Type B pancreatic cell (in vitro differentiated cells): Measurements from ENCODE around the gene PSMC3. TPM values are rescaled to one million over a fixed set of nuclear protein-coding genes. Genes with fewer than 3 reads are reported as not detected.

Experiments used
- DNase-seq: peaks from one replicate; pipeline ENCODE4 v3.0.0; 2021; ENCODE audit warnings: mixed read lengths; ENCODE audit not compliant: unreplicated experiment; ENCODE audit errors: extremely low spot score
- H3K27ac Mint-ChIP-seq: 2 replicates; pipeline ENCODE4 v1.8.0; 2021; ENCODE audit warnings: mild to moderate bottlenecking, mixed read lengths
- H3K27me3 Mint-ChIP-seq: 2 replicates; pipeline ENCODE4 v1.8.0; 2021; ENCODE audit warnings: mixed read lengths
- H3K36me3 Mint-ChIP-seq: 2 replicates; pipeline ENCODE4 v1.8.0; 2021; ENCODE audit warnings: mixed read lengths
- H3K4me1 Mint-ChIP-seq: one replicate; pipeline ENCODE4 v1.8.0; 2021; ENCODE audit warnings: mixed read lengths; ENCODE audit not compliant: unreplicated experiment
- H3K4me3 Mint-ChIP-seq: 2 replicates; pipeline ENCODE4 v1.8.0; 2021; ENCODE audit warnings: mild to moderate bottlenecking, mixed read lengths
- H3K9me3 Mint-ChIP-seq: 2 replicates; pipeline ENCODE4 v1.8.0; 2021; ENCODE audit warnings: mixed read lengths
- total RNA-seq: library from RNA; stranded (reverse); gene quantifications from 2 replicates; pipeline ENCODE4 v1.2.1, GENCODE V29; 2021; ENCODE audit warnings: low replicate concordance
- TF ChIP-seq, protein P1 (sequence below): fragments of 200-600 bp; sonication (generic); conservative IDR thresholded peaks from 2 replicates; pipeline ENCODE4 v1.5.0; 2021; ENCODE audit warnings: antibody characterized with exemption, mild to moderate bottlenecking

The PSMC3 gene
- total RNA-seq, 1 donor from 2014 or later: 141 TPM

- Mint-ChIP-seq H3K27me3 (no peaks in the 10 kb centered on the region), H3K27ac (no peak overlapping the region), H3K4me3 (no peak overlapping the region), H3K4me1 (no peaks in the 10 kb centered on the region), H3K9me3 (no peaks in the 10 kb centered on the region), H3K36me3 (no peaks in the 10 kb centered on the region)
- no peak for DNase-seq
- TF ChIP-seq, protein P1, sequence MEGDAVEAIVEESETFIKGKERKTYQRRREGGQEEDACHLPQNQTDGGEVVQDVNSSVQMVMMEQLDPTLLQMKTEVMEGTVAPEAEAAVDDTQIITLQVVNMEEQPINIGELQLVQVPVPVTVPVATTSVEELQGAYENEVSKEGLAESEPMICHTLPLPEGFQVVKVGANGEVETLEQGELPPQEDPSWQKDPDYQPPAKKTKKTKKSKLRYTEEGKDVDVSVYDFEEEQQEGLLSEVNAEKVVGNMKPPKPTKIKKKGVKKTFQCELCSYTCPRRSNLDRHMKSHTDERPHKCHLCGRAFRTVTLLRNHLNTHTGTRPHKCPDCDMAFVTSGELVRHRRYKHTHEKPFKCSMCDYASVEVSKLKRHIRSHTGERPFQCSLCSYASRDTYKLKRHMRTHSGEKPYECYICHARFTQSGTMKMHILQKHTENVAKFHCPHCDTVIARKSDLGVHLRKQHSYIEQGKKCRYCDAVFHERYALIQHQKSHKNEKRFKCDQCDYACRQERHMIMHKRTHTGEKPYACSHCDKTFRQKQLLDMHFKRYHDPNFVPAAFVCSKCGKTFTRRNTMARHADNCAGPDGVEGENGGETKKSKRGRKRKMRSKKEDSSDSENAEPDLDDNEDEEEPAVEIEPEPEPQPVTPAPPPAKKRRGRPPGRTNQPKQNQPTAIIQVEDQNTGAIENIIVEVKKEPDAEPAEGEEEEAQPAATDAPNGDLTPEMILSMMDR: no peak
Observed at GRCh38 chr11:47437746-47438418, 11.6 kb upstream of the PSMC3 start.

GRCh38 chr11:47437218-47437745 is 11.0 kb upstream of the PSMC3 start:
- Mint-ChIP-seq H3K4me3 (no peak overlapping the region), H3K36me3 (no peaks in the 10 kb centered on the region), H3K9me3 (no peaks in the 10 kb centered on the region), H3K27me3 (no peaks in the 10 kb centered on the region), H3K27ac (no peak overlapping the region), H3K4me1 (no peaks in the 10 kb centered on the region)
- no peak for DNase-seq
- TF ChIP-seq, protein P1: no peak

DNA sequence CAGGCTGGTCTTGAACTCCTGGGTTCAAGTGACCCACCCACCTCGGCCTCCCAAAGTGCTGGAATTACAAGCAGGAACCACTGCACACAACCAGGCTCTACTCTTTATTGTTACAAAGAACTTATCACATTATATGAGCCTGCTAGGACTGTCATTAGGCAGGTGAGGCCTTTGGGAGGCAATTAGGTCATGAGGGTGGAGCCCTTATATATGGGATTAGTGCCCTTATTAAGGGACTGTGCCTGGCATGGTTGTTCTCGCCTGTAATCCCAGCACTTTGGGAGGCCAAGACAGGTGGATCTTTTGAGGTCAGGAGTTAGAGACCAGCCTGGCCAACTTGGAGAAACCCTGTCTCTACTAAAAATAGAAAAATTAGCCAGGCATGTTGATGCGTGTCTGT is 10.5 kb upstream of the PSMC3 start:
- TF ChIP-seq, protein P1: no peak
- Mint-ChIP-seq H3K36me3 (no peaks in the 10 kb centered on the region), H3K27ac (no peak overlapping the region), H3K4me1 (no peaks in the 10 kb centered on the region), H3K27me3 (no peaks in the 10 kb centered on the region), H3K4me3 (no peak overlapping the region), H3K9me3 (no peaks in the 10 kb centered on the region)
- no peak for DNase-seq

DNA sequence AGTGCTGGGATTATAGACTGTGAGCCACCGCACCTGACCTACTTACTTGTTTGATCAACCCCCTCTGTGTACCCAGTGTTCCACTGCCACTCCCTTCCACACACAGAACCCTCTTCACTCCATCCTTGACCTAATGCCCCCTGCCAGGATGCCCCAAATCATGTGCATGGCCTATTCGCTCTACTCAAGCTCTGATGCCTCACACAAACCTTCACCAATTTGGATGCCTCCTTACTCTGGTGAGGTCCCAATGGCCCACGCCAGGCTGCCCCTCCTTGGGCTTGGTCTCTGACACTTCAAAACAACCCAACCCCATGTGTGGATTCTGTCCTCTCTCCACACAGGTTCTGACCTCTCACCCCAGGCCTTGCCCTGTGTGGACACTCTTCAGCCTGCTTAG is 9.4 kb upstream of the PSMC3 start:
- no peaks in the 10 kb centered on the region for H3K36me3 Mint-ChIP-seq
- no peaks in the 10 kb centered on the region for H3K27me3 Mint-ChIP-seq
- no peak overlapping the region for H3K4me3 Mint-ChIP-seq
- H3K9me3 Mint-ChIP-seq: no peaks in the 10 kb centered on the region
- DNase-seq: no peak
- TF ChIP-seq, protein P1: no peak
- H3K27ac Mint-ChIP-seq: no peak overlapping the region
- no peaks in the 10 kb centered on the region for H3K4me1 Mint-ChIP-seq

DNA sequence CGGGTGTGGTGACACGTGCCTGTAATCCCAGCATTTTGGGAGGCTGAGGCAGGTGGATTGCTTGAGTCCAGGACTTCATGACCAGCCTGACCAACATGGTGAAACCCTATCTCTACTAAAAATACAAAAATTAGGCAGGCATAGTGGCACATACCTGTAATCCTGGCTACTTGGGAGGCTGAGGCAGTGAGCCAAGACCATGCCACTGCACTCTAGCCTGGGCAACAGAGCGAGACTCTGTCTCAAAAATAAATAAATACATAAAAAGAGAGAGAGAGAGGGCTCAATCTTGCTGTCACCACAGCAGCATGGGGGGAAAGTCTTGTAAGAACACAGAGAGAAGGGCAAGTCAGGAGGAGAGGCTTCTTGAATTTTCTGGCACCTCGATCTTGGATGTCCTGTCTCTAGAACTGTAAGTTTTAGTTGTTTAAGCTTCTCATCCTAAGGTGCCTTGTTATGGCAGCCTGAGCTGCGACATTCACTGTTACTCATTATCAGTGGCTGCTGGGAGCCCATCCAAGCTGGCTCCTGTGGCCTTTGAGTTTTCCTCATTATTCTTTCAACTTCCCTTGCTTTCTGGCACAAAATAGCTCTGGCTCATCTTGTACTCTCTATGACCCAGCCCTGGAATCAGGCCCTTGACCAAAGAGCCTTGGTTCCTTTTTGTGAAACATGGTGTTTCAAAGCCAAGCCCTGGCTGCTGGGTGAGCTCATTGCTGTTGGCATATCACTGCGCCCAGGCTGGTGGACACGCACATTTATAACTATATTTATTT is 8.0 kb upstream of the PSMC3 start:
- no peaks in the 10 kb centered on the region for H3K36me3 Mint-ChIP-seq
- H3K4me1 Mint-ChIP-seq: no peaks in the 10 kb centered on the region
- no peaks in the 10 kb centered on the region for H3K9me3 Mint-ChIP-seq
- TF ChIP-seq, protein P1: no peak
- DNase-seq: no peak
- H3K27ac Mint-ChIP-seq: no peak overlapping the region
- no peak overlapping the region for H3K4me3 Mint-ChIP-seq
- no peaks in the 10 kb centered on the region for H3K27me3 Mint-ChIP-seq
